Heart right ventricle (tissue), 16 donors: Measurements from ENCODE around the gene LDB2. TPM values are rescaled to one million over a fixed set of nuclear protein-coding genes. Genes with fewer than 3 reads are reported as not detected.
"Not testable (repeated sequence)": the region's sequence is repeated elsewhere in the genome, so short reads cannot be mapped to it uniquely, and the experiment has no call there.

Source experiments
- ATAC-seq, 8 donors: fragments of 200-7000 bp; cut with Tn5 transposase; one replicate each; pipeline ENCODE4 v1.9.1; 2020; ENCODE audit warnings: mild to moderate bottlenecking in 8 of 8, moderate library complexity in 8 of 8, moderate number of reproducible peaks in 1 of 8
- DNase-seq, 2 donors: peaks; one replicate each; pipeline ENCODE4 v3.0.0-alpha.2; 2020
- H3K27ac ChIP-seq, 10 donors: fragments of 200-600 bp; sonication (generic) in 2 of 10; one replicate each; pipeline versions ENCODE4 v1.5.0 to v1.8.0; 2020 to 2022; ENCODE audit warnings: mild to moderate bottlenecking in 3 of 10
- H3K27me3 ChIP-seq, 7 donors: fragments of 200-600 bp; one replicate each; pipeline ENCODE4 v1.8.0; 2021 to 2022; ENCODE audit warnings: mild to moderate bottlenecking in 2 of 7
- H3K36me3 ChIP-seq, 9 donors: fragments of 200-600 bp; sonication (generic) in 1 of 9; one replicate each; pipeline versions ENCODE4 v1.5.0 to v1.8.0; 2020 to 2022; ENCODE audit warnings: mild to moderate bottlenecking in 2 of 9
- H3K4me1 ChIP-seq, 9 donors: fragments of 200-600 bp; sonication (generic) in 1 of 9; one replicate each; pipeline versions ENCODE4 v1.5.0 to v1.8.0; 2020 to 2022; ENCODE audit warnings: mild to moderate bottlenecking in 4 of 9
- H3K4me3 ChIP-seq, 10 donors: fragments of 200-600 bp; sonication (generic) in 2 of 10; one replicate each; pipeline versions ENCODE4 v1.5.0 to v1.8.0; 2020 to 2022; ENCODE audit warnings: mild to moderate bottlenecking in 7 of 10, moderate library complexity in 2 of 10
- H3K9me3 ChIP-seq, 11 donors: fragments of 200-600 bp in 10 of 11; sonication (generic) in 2 of 11; one replicate each; pipeline versions ENCODE4 v1.5.0 to v1.8.0; 2013 to 2022; ENCODE audit warnings: mild to moderate bottlenecking in 2 of 11, control low read depth in 1 of 11, moderate library complexity in 1 of 11
- CTCF ChIP-seq, 9 donors: fragments of 200-600 bp; sonication (generic) in 2 of 9; IDR thresholded peaks; one replicate each; pipeline versions ENCODE4 v1.5.0 to v1.8.0; 2021 to 2022; ENCODE audit warnings: antibody characterized with exemption in 9 of 9, mild to moderate bottlenecking in 5 of 9, moderate library complexity in 1 of 9
- WGBS, 2 donors: extraction: QIAGEN DNeasy Blood & Tissue Kit; methylation state at CpG; one replicate each; pipeline ENCODE4 v1.1.7; 2013; ENCODE audit warnings: inconsistent platforms in 1 of 2; 5-methylcytosine and 5-hydroxymethylcytosine counted together
- intact Hi-C, 10 donors: fragments of 100-400 bp; cut with DNase I; formaldehyde crosslinking; loops; one replicate each; pipeline versions ENCODE4 v1.11.1 to v1.14.2; 2022
- polyA plus RNA-seq, 2 donors: library from polyadenylated mRNA; stranded (reverse); fragments of 200-250 nt; gene quantifications; one replicate each; pipeline ENCODE4 v1.2.3, GENCODE V29; 2013
- total RNA-seq, 10 donors: library from RNA; stranded (reverse); fragmentation: NEBNext Ultra II Directional in 3 of 10; extraction: Animal tissue kit (Norgen Biotek cat#: 25700) in 3 of 10; gene quantifications; one replicate each; pipeline versions ENCODE4 v1.2.1 to v1.2.4, GENCODE V29; 2021 to 2023
- donor health status: Arrhythmogenic right ventricular cardiomyopathy.
- donor health status: ischemic (EF 13 %, LVEDD 7.1; RV severe dilation, severe dysfunction).
- donor health status: healthy with polysubstance abuse.
- donor health status: DM: no; HTN: yes; CAD: no.
- donor health status: DM: no; HTN: no; CAD: no.
- donor health status: ischemic (EF 25% LVEDD 6.9; RV normal size, moderate dysfunction).
- donor health status: ischemic (EF 25% LVEDD 5.7; RV mildly dilated, moderate dysfunction).
- donor health status: healthy.
- donor health status: DM: yes; HTN: yes; CAD: no.
- donor health status: Ischemic cardiomyopathy.
- donor health status: ischemic (EF 35%, LVEDD 5.7; RV mildly dilated, moderate dysfunction).
- donor health status: nonischemic (EF 11% LVEDD 7.7; RV severe dilation, severe dysfunction).
- donor health status: DM: yes; HTN: yes; CAD: no.
- donor health status: PGD.
- donor health status: ischemic (EF 29% LVEDD 5.4; RV normal size, mild dysfunction).
- donor health status: nonischemic (EF 23%, LVEDD 6.1; RV moderate dilation, normal function).

The LDB2 gene
- total and polyA plus RNA-seq, 12 donors: 14.5 to 43.3 (median 23.5) TPM

- Histone ChIP-seq H3K4me1 (peaks cover 0 to 26% (median 16%) of the 10 kb centered on the region in 9 donors), H3K27me3 (no peaks in the 10 kb centered on the region), H3K27ac (no peak overlapping the region), H3K9me3 (peaks cover 0 to 4% (median 0%) of the 10 kb centered on the region in 11 donors), H3K36me3 (peaks cover 0 to 2% (median 0%) of the 10 kb centered on the region in 9 donors), H3K4me3 (no peak overlapping the region)
- DNase-seq (no peak), ATAC-seq (no peak)
- WGBS, 2 donors: 90 to 92% methylated on average over 2 of the region's 2 CpGs
- intact Hi-C loops: no loop called here
- no peak for TF ChIP-seq CTCF (IDR thresholded peaks at IDR 0.05)
Observed at GRCh38 chr4:16569790-16570189, 328.7 kb downstream of the LDB2 start.

- ATAC-seq, H3K4me3 ChIP-seq, H3K27me3 ChIP-seq, intact Hi-C loops, DNase-seq, H3K36me3 ChIP-seq, H3K27ac ChIP-seq, H3K4me1 ChIP-seq: not testable (repeated sequence)
- WGBS, 2 donors: 91 to 95% methylated on average over 14 of the region's 14 CpGs
- H3K9me3 ChIP-seq: peaks cover 0 to 10% (median 0%) of the 10 kb centered on the region in 11 donors
Observed at GRCh38 chr4:16557316-16557715, 341.1 kb downstream of the LDB2 start.

GRCh38 chr4:16555156-16555555 is 343.3 kb downstream of the LDB2 start:
- TF ChIP-seq CTCF (IDR thresholded peaks at IDR 0.05): no peak
- no peak for ATAC-seq
- H3K36me3 ChIP-seq: no peaks in the 10 kb centered on the region
- intact Hi-C loops: no loop called here
- H3K27me3 ChIP-seq: no peaks in the 10 kb centered on the region
- peaks cover 0 to 8% (median 0%) of the 10 kb centered on the region in 11 donors for H3K9me3 ChIP-seq
- no peaks in the 10 kb centered on the region for H3K4me1 ChIP-seq
- no peak overlapping the region for H3K4me3 ChIP-seq
- no peak for DNase-seq
- H3K27ac ChIP-seq: no peak overlapping the region
- WGBS, 2 donors: 84 to 85% methylated on average over 4 of the region's 4 CpGs

- WGBS, 2 donors: 64 to 71% methylated on average over 2 of the region's 2 CpGs
- no peak overlapping the region for H3K27ac ChIP-seq
- peaks cover 0 to 2% (median 0%) of the 10 kb centered on the region in 9 donors for H3K4me1 ChIP-seq
- H3K36me3 ChIP-seq: no peaks in the 10 kb centered on the region
- H3K9me3 ChIP-seq: no peaks in the 10 kb centered on the region
- no peaks in the 10 kb centered on the region for H3K27me3 ChIP-seq
- H3K4me3 ChIP-seq: no peak overlapping the region
- no peak for TF ChIP-seq CTCF (IDR thresholded peaks at IDR 0.05)
- no peak for ATAC-seq
- intact Hi-C loops: no loop called here
- no peak for DNase-seq
Observed at GRCh38 chr4:16550531-16550930, 347.9 kb downstream of the LDB2 start.

GRCh38 chr4:16545656-16546055 is 352.8 kb downstream of the LDB2 start:
- 76% methylated on average over 7 of the region's 7 CpGs for WGBS, 2 donors
- Histone ChIP-seq H3K27ac (no peak overlapping the region), H3K36me3 (no peaks in the 10 kb centered on the region), H3K4me1 (peaks cover 0 to 13% (median 0%) of the 10 kb centered on the region in 9 donors), H3K9me3 (no peaks in the 10 kb centered on the region), H3K27me3 (no peaks in the 10 kb centered on the region), H3K4me3 (no peak overlapping the region)
- ATAC-seq (no peak), DNase-seq (no peak)
- no peak for TF ChIP-seq CTCF (IDR thresholded peaks at IDR 0.05)
- intact Hi-C loops: no loop called here
